HepG2 (cell line): Measurements from ENCODE around the gene LTA. TPM values are rescaled to one million over a fixed set of nuclear protein-coding genes. Genes with fewer than 3 reads are reported as not detected.

Experiments
- ARHGAP35 ChIP-seq: sonication (generic); formaldehyde crosslinking; IDR thresholded peaks from 2 replicates; pipeline ENCODE4 v1.9.0; 2022; ENCODE audit warnings: mild to moderate bottlenecking, inconsistent platforms, moderate library complexity, missing genetic modification reagents, borderline replicate concordance
- CBX1 ChIP-seq: IDR thresholded peaks from one replicate; pipeline ENCODE4 v1.6.1; 2016; ENCODE audit warnings: antibody characterized with exemption, low read depth
- CENPX ChIP-seq: sonication (generic); formaldehyde crosslinking; IDR thresholded peaks from 2 replicates; pipeline ENCODE4 v1.9.0; 2021; ENCODE audit warnings: mild to moderate bottlenecking, missing genetic modification reagents, moderate library complexity
- CREB3 ChIP-seq: sonication (generic); formaldehyde crosslinking; IDR thresholded peaks from 2 replicates; pipeline ENCODE4 v1.5.0; 2020; ENCODE audit warnings: missing genetic modification reagents
- ETV5 ChIP-seq: IDR thresholded peaks from 2 replicates; pipeline ENCODE4 v1.6.1; 2018; ENCODE audit warnings: missing biosample characterization, missing genetic modification reagents, inconsistent platforms, borderline replicate concordance
- GABPA ChIP-seq, 2 experiments: IDR thresholded peaks; 2 replicates each; pipeline ENCODE4 v1.6.1; 2011 to 2016; ENCODE audit warnings: low read depth in 2 of 2, low read length in 1 of 2, missing biosample characterization in 1 of 2, missing genetic modification characterization in 1 of 2
- GABPB1 ChIP-seq: IDR thresholded peaks from 2 replicates; pipeline ENCODE4 v1.6.1; 2016; ENCODE audit warnings: mild to moderate bottlenecking, missing genetic modification reagents, moderate library complexity, missing compliant biosample characterization
- HCFC1 ChIP-seq: fragments of 150-350 bp; IDR thresholded peaks from 2 replicates; pipeline ENCODE4 v1.6.1; 2014; ENCODE audit warnings: low read depth, low read length
- JUNB ChIP-seq: sonication (generic); formaldehyde crosslinking; IDR thresholded peaks from 2 replicates; pipeline ENCODE4 v1.8.0; 2022; ENCODE audit warnings: missing genetic modification reagents, mild to moderate bottlenecking, borderline replicate concordance
- KDM5A ChIP-seq: fragments of 200-600 bp; sonication (generic); IDR thresholded peaks from 2 replicates; pipeline ENCODE4 v1.7.0; 2018; ENCODE audit warnings: antibody characterized with exemption, mild to moderate bottlenecking, low read length, borderline replicate concordance
- KMT2A ChIP-seq: sonication (generic); formaldehyde crosslinking; IDR thresholded peaks from 2 replicates; pipeline ENCODE4 v1.4.0; 2020; ENCODE audit warnings: missing genetic modification reagents
- MEF2D ChIP-seq: sonication (generic); formaldehyde crosslinking; IDR thresholded peaks from 2 replicates; pipeline ENCODE4 v1.5.1; 2020; ENCODE audit warnings: mild to moderate bottlenecking, missing genetic modification reagents
- MXD4 ChIP-seq: IDR thresholded peaks from 2 replicates; pipeline ENCODE4 v1.6.1; 2016; ENCODE audit warnings: mild to moderate bottlenecking, missing biosample characterization, missing genetic modification reagents
- POLR2AphosphoS5 ChIP-seq: IDR thresholded peaks from 2 replicates; pipeline ENCODE4 v1.6.1; 2012; ENCODE audit warnings: low read depth, low read length
- ZBTB2 ChIP-seq: sonication (generic); formaldehyde crosslinking; IDR thresholded peaks from 2 replicates; pipeline ENCODE4 v1.8.0; 2022; ENCODE audit warnings: low read depth, missing genetic modification reagents
- ZBTB3 ChIP-seq: sonication (generic); formaldehyde crosslinking; IDR thresholded peaks from 2 replicates; pipeline ENCODE4 v1.4.0; 2020; ENCODE audit warnings: low read depth, mild to moderate bottlenecking, moderate library complexity, missing genetic modification reagents, borderline replicate concordance
- ZNF20 ChIP-seq: sonication (generic); formaldehyde crosslinking; IDR thresholded peaks from 2 replicates; pipeline ENCODE4 v1.4.0; 2020; ENCODE audit warnings: mild to moderate bottlenecking, moderate library complexity, missing genetic modification reagents
- ZNF737 ChIP-seq: sonication (generic); formaldehyde crosslinking; IDR thresholded peaks from 2 replicates; pipeline ENCODE4 v1.5.0; 2020; ENCODE audit warnings: missing genetic modification reagents, mild to moderate bottlenecking, borderline replicate concordance
- polyA plus RNA-seq, 8 experiments: library from polyadenylated mRNA; depleted of rRNA in 3 of 8; stranded (reverse) in 7 of 8; unstranded in 1 of 8; fragments of >200 nt; fragmentation: Illumina TruSeq in 4 of 8; extraction: Trizol in 4 of 8; gene quantifications; 2 replicates each; pipeline versions ENCODE4 v1.2.1 to v1.2.3, GENCODE V29; 2011 to 2016; ENCODE audit warnings: low read depth in 4 of 8, missing spikeins in 1 of 8, mixed read lengths in 1 of 8; ENCODE audit not compliant: insufficient read depth in 1 of 8
- total RNA-seq, 5 experiments: library from RNA; depleted of rRNA; stranded (reverse); fragments of >200 nt; fragmentation: Illumina TruSeq; extraction: Trizol; gene quantifications; 2 replicates each; pipeline ENCODE4 v1.2.3, GENCODE V29; 2016; ENCODE audit warnings: low read depth in 1 of 5
- TF ChIP-seq, protein P1 (sequence below): IDR thresholded peaks from 2 replicates; pipeline ENCODE4 v1.4.0; 2020; ENCODE audit warnings: mild to moderate bottlenecking, missing genetic modification reagents
- TF ChIP-seq, protein P2 (sequence below): sonication (generic); formaldehyde crosslinking; IDR thresholded peaks from 2 replicates; pipeline ENCODE4 v1.4.0; 2020; ENCODE audit warnings: mild to moderate bottlenecking, missing genetic modification reagents

Gene LTA
- total and polyA plus RNA-seq, 2 of the 13 experiments (the other 11 are each of a cell fraction or from before 2014, with no cell fraction given): 0.09 TPM; not detected in 1

- TF ChIP-seq, protein P1, sequence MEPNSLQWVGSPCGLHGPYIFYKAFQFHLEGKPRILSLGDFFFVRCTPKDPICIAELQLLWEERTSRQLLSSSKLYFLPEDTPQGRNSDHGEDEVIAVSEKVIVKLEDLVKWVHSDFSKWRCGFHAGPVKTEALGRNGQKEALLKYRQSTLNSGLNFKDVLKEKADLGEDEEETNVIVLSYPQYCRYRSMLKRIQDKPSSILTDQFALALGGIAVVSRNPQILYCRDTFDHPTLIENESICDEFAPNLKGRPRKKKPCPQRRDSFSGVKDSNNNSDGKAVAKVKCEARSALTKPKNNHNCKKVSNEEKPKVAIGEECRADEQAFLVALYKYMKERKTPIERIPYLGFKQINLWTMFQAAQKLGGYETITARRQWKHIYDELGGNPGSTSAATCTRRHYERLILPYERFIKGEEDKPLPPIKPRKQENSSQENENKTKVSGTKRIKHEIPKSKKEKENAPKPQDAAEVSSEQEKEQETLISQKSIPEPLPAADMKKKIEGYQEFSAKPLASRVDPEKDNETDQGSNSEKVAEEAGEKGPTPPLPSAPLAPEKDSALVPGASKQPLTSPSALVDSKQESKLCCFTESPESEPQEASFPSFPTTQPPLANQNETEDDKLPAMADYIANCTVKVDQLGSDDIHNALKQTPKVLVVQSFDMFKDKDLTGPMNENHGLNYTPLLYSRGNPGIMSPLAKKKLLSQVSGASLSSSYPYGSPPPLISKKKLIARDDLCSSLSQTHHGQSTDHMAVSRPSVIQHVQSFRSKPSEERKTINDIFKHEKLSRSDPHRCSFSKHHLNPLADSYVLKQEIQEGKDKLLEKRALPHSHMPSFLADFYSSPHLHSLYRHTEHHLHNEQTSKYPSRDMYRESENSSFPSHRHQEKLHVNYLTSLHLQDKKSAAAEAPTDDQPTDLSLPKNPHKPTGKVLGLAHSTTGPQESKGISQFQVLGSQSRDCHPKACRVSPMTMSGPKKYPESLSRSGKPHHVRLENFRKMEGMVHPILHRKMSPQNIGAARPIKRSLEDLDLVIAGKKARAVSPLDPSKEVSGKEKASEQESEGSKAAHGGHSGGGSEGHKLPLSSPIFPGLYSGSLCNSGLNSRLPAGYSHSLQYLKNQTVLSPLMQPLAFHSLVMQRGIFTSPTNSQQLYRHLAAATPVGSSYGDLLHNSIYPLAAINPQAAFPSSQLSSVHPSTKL (CRISPR knock-in tag): peak; percentile 62; the same call in 1 of the 2 replicates
- TF ChIP-seq CREB3 (CRISPR knock-in tag) (0 out of 2 replicates have a peak, but pooled peaks have one; percentile 37), GABPB1 (CRISPR knock-in tag) (peak; percentile 96), MEF2D (no peak), HCFC1 (peak; percentile 91), ZNF737 (no peak), CENPX (CRISPR knock-in tag) (no peak), JUNB (CRISPR knock-in tag) (0 out of 2 replicates have a peak, but pooled peaks have one; percentile 41), ZBTB3 (CRISPR knock-in tag) (peak; percentile 88), ARHGAP35 (CRISPR knock-in tag) (0 out of 2 replicates have a peak, but pooled peaks have one; percentile 78), POLR2AphosphoS5 (peak; percentile 89), ZBTB2 (CRISPR knock-in tag) (0 out of 2 replicates have a peak, but pooled peaks have one; percentile 36), GABPA (IDR thresholded peaks at IDR 0.05; ENCODE audit: low read depth, low read length) (peak; percentile 98), GABPA (CRISPR knock-in tag; IDR thresholded peaks at IDR 0.05; ENCODE audit: low read depth) (peak; percentile 100), ETV5 (peak; percentile 88), CBX1 (peak; percentile 25), ZNF20 (CRISPR knock-in tag) (no peak), MXD4 (CRISPR knock-in tag) (0 out of 2 replicates have a peak, but pooled peaks have one; percentile 16), KDM5A (peak; percentile 95), KMT2A (CRISPR knock-in tag) (peak; percentile 71)
- TF ChIP-seq, protein P2, sequence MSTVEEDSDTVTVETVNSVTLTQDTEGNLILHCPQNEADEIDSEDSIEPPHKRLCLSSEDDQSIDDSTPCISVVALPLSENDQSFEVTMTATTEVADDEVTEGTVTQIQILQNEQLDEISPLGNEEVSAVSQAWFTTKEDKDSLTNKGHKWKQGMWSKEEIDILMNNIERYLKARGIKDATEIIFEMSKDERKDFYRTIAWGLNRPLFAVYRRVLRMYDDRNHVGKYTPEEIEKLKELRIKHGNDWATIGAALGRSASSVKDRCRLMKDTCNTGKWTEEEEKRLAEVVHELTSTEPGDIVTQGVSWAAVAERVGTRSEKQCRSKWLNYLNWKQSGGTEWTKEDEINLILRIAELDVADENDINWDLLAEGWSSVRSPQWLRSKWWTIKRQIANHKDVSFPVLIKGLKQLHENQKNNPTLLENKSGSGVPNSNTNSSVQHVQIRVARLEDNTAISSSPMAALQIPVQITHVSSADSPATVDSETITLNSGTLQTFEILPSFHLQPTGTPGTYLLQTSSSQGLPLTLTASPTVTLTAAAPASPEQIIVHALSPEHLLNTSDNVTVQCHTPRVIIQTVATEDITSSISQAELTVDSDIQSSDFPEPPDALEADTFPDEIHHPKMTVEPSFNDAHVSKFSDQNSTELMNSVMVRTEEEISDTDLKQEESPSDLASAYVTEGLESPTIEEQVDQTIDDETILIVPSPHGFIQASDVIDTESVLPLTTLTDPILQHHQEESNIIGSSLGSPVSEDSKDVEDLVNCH (CRISPR knock-in tag): 0 out of 2 replicates have a peak, but pooled peaks have one; percentile 29
Observed at GRCh38 chr6:31546958-31547726, 24.9 kb upstream of the LTA start, which contains the start of gene NFKBIL1 (continued).
